Metanephros (tissue), 2 donors: Measurements from ENCODE around the gene PAX7. TPM values are rescaled to one million over a fixed set of nuclear protein-coding genes. Genes with fewer than 3 reads are reported as not detected.

Experiments
- small RNA-seq: library from RNA; depleted of rRNA; stranded (forward); fragments of <200 nt; gene quantifications from one replicate; pipeline ENCODE3, GENCODE V24; 2014; ENCODE audit warnings: low replicate concordance
- total RNA-seq: library from RNA; depleted of rRNA; stranded (reverse); fragments of >200 nt; gene quantifications from one replicate; pipeline ENCODE4 v1.2.3, GENCODE V29; 2014

Gene PAX7
- total RNA-seq: 3.3 TPM

DNA sequence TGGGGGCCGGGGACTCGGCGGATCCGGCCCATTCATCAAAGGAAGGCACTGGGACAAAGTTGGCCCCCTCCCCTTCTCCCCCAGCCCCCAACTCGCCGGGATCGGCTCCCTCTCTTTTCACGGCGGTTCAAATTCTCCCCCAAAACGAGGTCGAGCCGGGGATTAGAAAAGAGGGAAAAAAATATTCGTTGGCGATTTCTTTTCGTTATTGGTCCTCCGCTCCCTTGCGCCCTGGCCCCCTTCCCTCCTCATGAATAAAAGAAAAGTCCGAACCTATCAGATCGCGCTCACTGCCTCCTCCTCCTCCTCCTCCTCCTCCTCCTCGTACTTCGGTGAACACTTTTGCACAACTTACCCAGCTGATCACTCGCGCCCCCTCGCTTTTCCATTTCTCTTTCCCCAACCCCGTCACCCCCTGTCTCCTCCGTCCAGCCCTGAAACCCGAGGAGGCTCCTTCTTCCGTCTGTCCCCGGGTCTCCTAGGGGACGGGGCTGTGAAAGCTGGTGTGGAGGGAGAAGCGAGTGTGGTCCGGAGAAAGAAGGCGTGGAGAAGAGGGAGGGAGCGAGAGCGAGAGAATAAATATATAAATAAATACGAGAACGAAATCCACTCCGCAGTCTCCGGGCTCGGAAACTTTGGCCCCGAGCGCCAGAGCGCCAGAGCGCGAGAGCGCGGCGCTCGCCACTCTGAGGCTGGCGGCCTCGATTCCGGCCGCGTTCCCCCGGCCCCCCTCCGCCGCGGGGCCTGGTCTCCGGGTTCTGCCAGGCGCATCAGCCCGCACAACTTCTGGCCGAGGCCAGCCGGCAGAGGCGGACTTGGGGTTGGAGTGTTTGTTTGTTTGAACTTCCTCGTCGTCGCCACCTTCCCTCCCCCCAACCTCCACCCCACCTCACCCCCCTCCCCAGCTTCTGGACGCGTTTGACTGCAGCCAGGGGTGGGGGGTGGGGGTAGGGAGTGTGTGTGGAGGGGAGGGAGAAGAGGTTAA is at the start of gene PAX7:
Gene PAX7, plus strand, starts transcription at position 336 of the 985 bp plus-strand sequence. CDS start 758 bp downstream, outside the sequence.

Small RNA genes lying within 50 kb of the gene (small RNA-seq; reads per million reads assigned to genes)
- not detected for gene AL031737.1

Other genes starting within 250 kb of the PAX7 start
- 8.1 TPM for gene KLHDC7A, start 149.9 kb upstream of the PAX7 start, total RNA-seq
- gene TAS1R2, start 228.8 kb downstream of the PAX7 start, total RNA-seq: not detected